ENCODE data around the gene RPL32.
A peak's percentile ranks its signal among the peaks of the same experiment; 100 is the strongest.

RPL32 gene

GRCh38 chr3:12831301-12831866 lies 10.0 kb downstream of the RPL32 start:
- no peak for DNase-seq

DNA sequence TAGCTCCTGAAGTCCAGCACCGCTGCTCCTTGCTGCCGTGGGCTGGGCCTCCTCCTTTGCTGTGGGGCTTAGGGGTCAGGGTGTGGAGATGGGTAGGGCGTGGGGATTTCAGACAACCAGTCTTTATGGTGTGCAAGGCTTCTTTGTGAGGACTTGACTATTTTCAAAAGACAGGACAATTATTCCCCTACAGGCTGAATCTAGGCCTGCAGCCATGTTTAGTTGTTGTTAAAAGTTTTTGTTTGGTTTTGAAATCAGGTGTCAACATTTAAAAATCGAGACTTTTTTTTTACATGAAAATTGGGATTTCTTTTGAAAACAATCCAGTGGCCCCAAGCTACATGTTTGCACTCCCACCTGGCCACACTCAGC lies 10.6 kb downstream of the RPL32 start:
- no peak for DNase-seq

DNA sequence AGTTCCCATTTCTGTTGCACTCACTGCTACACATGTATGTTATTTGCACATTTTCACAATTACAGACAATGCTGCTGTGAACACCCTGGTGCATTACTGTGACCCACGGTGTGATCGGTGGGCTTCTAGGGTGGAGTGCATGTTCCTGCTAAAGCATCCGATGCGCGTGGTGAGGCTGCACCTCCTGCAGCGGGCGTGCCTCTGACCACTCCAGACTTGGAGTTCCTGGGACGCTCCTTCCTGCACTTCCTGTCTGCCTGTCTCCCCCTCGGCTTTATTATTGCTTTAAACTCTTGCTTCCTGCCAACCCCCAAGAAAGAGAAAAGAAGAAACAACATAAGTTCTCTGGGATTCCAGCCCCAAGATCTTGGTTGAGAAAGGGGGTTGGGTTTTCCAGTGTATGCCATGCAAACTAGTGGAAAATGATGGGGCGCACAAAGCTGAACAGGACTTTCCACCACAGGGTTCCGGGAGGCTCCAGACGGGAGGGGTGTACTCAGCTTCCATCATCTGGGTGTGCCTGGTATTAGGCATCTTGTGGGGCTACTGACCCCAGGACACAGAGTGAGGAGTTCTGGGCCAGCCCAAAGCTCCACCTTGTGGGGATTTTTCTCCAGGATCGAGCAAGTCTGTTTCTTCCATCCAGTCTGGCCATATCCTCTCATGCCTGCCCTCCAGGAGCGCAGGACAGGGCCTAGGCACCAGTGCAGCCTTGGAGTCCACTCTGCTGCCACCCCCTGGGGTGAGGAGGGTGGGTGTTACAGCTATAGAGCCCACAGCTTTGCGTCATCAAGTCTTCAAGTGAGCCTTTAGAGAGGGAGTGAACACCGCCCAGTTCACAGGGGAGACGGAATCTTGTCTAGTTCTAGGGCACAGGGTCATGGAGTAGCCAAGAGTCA lies 11.2 kb downstream of the RPL32 start:
- no peak for DNase-seq

DNA sequence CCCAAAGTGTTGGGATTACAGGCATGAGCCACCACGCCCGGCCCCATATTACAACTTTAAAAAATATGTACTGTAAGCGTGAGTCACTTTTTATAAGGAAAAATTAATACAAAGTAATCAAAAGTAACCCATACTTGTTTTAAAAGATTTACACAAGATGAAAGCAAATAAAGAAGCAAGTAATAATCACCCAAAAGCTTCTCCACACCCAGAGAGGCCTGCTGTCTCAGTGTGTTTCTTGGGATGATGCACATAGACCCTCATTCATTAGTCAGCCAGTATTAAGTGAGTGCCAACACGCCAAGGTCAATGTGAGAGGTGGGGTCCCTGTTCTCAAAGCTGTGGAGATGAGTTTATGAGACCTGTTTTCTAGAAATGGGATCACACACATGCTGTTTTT lies 12.0 kb downstream of the RPL32 start:
- no peak for DNase-seq

GRCh38 chr3:12828751-12829150 lies 12.6 kb downstream of the RPL32 start:
- no peak for DNase-seq

DNA sequence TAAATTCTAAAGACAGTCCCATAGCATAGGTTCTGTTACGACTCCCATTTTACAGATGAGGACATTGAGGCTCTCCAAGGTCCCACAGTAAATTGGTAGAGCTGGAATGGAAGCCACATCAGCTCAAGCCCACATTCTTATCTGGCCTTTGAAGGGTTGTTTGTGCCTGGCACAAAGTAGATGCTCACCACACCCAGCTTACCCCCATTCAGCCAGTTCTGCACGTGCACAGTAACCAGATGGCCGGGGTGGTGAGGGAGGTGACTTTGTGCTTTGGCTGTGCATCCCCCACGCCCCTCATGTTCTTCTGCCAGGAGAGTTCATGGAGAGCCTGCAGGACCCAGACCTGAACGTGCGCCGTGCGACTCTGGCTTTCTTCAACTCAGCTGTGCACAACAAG lies 16.2 kb downstream of the RPL32 start:
- no peak for DNase-seq

GRCh38 chr3:12824299-12824698 lies 17.1 kb downstream of the RPL32 start:
- DNase-seq = no peak

GRCh38 chr3:12822725-12823373 lies 18.5 kb downstream of the RPL32 start:
- no peak for DNase-seq

GRCh38 chr3:12818773-12819172 lies 22.6 kb downstream of the RPL32 start:
- DNase-seq = no peak

DNA sequence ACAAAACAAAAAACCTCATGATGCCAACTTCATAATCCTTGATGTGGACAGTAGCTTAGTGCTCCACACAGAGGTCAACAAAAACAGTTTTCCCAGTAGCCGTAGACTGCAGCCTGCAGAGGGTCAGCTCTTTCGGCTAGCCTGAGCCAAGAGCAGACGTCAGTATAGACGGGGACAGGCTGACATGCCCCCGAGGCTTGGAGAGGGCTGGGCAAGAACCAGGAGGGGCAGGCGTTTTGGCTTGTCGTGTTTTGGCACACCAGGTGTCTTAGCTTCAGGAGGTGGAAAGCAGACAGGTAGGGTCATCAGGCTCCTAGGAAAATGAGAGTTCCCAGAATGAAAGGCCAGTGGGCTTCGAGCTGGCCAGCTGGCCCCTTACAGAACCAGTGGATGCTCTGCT lies 23.1 kb downstream of the RPL32 start:
- DNase-seq = no peak

GRCh38 chr3:12817343-12817710 lies 24.0 kb downstream of the RPL32 start:
- DNase-seq = no peak

GRCh38 chr3:12816521-12817342 lies 24.6 kb downstream of the RPL32 start:
- no peak for DNase-seq

DNA sequence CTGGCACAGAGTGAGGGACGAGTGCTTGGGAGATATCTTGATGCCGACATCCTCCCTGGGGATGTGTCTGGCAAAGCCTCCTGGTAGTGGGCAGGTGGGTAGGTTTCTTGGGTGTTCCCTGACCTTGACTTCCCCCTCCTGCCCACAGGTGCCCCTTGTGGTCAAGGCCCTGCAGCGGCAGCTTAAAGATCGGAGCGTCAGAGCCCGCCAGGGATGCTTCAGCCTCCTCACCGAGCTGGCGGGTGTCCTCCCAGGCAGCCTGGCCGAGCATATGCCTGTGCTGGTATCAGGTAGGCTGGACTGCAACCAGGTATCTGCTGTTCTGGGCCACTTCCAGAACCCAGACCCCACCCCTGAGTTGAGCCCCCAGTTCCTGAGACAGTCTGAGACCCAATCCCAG lies 25.6 kb downstream of the RPL32 start:
- DNase-seq = no peak

DNA sequence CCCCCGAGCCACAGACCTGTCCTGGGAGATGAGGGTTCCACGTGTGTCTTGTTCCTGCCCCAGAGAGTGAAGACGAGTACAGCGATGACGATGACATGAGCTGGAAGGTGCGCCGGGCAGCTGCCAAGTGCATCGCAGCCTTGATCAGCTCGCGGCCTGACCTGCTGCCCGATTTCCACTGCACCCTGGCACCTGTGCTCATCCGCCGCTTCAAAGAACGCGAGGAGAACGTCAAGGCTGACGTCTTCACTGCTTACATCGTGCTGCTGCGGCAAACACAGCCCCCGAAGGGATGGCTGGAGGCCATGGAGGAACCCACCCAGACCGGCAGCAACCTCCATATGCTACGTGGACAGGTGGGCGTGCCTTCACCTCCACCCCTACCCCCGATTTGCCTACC lies 26.3 kb downstream of the RPL32 start:
- DNase-seq = no peak

DNA sequence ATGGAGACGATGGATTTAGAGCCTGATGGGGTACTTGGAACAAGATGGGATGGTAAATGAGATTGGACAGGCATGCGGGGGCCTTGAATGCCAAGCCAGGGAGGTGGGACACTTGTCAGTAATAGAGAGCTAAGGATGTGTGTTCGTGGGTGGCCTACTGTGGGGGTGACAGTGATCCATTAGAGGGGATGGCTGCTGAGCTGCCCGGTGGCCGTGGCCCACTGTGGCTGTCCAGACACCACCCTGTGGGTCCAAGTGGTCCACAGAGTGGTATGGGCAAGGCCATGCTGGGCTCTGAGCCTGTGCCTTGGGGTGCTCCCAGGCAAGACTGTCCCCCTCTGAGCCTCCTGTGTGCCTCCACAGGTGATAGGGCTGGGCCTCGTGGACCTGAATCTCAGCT lies 27.4 kb downstream of the RPL32 start:
- no peak for DNase-seq

GRCh38 chr3:12812812-12813211 lies 28.6 kb downstream of the RPL32 start:
- no peak for DNase-seq

DNA sequence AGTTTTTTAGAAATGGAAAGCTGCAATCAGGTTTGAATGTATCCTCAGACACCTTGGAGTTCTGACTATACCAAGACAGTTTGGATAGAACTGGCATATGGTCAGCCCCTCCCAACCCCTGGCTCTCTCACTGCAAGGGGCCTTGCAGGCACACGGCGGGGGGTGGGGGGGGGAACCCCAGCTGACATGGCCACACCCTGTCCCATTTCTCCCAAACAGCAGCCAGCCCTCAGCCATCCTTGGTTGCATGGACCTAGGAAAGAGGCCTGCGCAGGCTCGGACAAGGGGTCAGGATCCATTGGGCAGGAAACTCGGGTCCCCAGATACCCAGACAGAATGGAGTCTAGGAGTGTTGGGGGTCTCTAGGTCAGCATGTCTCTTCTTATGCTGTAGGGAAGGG lies 30.4 kb downstream of the RPL32 start:
- no peak for DNase-seq

DNA sequence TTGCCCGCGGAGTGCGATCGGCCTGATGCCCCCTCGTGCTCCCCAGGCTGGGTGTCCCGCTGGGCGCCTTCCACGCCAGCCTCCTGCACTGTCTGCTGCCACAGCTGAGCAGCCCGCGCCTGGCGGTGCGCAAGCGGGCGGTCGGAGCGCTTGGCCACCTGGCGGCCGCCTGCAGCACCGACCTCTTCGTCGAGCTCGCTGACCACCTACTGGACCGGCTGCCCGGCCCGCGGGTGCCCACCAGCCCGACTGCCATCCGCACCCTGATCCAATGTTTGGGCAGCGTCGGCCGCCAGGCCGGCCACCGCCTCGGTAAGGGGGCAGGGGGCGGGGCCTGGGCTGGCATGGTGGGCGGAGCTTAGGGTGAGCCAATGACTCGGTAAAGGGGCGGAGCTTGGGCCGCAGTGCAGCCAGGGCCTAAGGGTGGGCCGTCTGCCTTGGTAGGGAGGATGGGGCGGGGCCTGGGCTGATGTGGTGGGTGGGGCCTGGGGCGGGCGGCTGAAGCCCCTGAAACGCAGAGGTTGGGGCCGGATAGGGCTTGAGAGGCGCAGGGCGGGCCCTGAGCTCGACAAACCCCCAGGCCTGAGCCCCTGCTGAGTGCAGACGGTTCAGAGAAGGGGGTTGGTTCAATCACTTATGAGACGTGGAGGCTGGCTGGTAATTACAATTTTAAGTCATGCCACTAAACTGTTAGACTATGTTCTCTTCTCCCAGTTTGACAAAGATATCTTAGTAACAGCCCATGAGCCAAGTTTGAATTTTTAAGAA lies 31.2 kb downstream of the RPL32 start:
- DNase-seq = peak; percentile 90 to 97

- no peak for DNase-seq
Observed at GRCh38 chr3:12809435-12809834, 31.9 kb downstream of the RPL32 start.

DNA sequence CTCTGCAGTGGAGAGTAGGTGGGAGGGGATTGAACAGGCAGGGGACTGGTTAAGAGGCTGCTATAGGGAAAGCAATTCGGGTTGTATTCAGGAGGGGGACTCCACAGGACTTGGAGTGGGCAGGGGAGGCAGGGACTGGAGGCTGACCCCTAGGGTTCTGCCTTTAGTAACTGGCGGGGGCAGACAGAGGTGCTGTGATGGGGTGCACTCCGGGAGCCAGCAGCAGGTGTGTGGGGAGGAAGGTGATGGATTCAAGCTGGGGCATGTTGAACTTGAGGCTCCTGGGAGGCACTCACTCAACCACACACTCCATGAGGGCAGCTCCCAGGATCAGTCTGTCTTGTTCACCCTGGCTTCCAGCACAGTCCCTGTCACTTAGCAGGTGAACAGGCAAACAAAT lies 32.4 kb downstream of the RPL32 start:
- no peak for DNase-seq

- no peak for DNase-seq
Observed at GRCh38 chr3:12808587-12808986, 32.8 kb downstream of the RPL32 start.

DNA sequence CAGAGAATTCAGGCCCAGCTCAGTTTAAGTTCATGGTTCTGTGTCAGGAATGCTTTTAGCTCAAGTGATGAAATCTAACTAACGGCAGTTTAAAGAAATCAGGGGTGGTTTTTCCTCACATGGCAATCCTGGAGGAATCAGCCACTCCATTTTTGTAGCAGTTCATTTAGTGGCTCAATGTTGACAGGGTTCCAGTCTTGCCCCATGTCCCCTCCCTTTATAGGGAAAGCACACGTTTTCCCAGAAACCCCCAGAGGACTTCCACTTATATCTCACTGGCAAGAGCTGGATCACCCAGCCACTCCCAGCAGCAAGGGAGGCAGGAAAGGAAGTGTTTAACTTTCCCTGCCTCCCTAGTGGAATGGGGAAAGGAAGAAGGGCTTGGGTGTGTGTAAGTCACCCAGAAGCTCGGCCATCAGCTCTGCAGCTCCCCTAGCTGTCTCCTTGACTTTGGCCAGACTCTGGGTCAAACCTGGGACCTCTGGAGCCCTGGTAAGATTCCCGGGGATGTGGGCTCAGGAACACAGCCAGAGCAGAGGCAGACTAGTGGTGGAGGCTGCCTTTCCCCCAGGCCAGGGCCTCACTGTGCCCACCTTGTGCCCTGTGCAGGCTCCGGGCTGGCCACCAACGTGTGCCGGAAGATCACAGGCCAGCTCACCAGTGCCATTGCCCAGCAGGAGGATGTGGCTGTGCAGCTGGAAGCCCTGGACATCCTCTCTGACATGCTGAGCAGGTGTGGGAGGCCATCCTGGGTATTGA lies 33.6 kb downstream of the RPL32 start:
- DNase-seq = no peak
